8988T (cell line): ENCODE measurements around the gene GSE1.
"Not testable (repeated sequence)": the region's sequence is repeated elsewhere in the genome, so short reads cannot be mapped to it uniquely, and the experiment has no call there.

Source experiments
- DNase-seq: peaks from one replicate; pipeline ENCODE4 v3.0.0; 2011

GSE1 gene

DNA sequence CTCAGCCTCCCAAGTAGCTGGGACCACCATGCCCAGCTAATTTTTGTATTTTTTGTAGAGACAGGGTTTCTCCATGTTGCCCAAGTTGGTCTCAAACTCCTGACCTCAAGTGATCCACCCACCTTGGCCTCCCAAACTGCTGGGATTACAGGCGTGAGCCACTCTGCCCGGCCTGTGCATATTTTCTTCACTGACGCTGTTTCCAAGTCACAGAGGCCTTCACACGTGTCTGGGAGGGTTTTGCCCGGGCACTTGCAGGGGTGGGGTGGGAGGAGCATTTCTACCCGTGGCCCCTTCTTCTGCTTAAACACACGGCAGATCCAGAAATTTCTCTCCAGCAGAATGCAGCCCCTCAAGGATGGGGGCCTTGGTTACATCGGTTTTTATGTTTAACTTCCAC lies 20.8 kb upstream of the GSE1 start:
- not testable (repeated sequence) for DNase-seq

DNA sequence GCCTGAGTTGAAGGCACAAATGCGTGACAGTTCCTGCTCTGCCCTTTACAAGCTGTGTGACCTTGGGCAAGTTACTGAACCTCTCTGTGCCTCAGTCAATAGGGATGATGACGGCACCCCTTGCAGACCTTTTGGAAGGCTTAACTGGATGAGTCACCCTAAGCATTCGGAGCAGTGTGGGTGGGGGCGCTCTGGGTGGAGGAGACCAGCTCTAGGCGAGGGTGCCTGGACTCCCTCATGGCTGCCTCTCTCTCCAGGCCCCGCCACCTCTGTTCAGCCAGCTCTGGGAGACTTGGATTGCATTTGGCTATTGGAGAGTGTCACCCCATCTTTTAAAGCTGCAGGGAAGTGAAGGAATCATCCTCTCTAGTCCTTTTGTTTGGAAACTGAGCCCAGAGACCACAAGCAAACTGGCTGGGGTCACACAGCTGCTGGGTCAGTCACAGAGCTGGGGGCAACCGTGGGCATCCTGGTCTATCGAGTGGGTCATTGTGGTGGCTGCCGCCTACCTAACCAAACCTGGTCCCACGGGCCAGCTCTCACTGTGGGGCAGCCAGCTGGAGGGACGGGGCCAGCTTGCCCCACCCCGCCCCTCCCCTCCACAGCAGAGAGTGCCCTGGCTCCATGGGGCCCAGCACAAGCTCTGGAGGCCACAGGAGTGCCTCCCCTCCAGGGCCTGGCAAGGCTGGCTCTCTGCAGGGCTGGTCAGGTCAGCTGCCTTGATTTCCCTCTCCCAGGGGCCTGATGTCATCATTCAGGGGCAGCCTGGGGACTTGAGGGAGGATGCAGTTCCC lies 20.2 kb upstream of the GSE1 start:
- no peak for DNase-seq

DNA sequence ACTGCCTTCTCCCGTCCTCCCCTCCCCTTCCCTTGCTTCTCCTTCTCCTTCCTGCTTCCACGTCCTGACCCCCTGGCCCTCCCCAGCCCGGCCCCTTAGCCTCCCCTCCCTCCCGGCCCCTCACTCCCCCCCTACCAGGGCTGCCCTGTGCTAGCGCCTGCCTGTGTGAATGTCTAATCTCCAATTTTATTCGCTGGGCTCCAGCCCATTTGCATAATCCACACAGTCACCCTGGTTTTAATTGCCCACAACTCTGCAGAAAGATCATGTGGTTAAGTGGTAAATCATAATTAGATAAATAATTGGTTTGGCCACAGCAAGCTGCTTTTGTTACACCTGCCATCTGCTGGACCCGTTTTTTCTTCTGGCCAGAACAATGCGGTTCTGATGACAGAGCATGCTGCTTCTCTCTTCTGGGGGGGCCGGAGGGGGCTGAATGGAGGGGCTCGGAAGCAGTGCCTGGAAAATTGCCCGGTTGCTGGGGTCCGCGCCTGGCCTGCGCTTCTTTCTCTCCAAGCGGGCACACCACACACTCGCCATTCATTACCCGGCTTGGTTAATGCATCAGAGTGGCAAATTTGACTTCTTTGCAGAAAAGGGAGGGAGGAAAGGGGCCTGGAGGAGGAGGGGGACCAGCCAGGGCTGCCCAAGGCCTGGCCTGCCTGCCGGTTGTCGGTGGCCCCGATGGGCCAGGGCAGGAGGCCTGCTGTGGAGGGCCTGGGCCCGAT lies 19.5 kb upstream of the GSE1 start:
- no peak for DNase-seq

DNA sequence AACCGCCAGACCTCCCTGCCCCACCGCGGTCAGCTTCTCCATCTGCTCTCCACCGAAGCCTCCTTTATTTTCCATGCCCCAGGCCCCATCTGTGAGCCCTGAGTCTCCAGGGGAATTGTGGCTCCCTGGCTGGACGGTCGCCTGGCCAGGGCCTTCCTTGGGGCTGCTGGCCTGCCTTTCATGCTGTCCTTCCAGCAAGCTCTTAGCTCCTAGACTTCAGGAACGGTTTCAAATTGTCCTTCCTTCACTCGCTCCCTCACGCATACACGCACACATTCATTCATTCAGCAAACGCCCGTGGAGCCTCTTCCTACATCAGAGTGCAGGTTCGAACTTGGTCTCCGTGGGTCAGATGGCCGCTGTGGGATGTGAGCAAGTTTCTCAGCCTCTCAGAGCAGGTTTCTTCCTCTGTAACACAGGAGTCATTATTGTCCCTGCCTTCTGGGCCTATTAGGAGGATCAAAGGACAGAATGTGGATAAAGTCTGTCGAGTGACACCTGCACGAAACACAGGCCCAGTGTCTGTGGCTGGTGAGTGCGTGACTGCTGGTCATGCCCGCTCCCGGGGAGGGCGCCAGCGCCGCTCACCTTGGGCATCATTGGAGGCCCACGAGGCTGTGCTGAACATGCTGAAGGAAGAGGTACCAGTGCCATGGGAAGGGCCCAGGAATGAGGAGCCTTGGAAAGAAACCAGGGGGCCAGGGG lies 18.7 kb upstream of the GSE1 start:
- DNase-seq, result no peak

DNA sequence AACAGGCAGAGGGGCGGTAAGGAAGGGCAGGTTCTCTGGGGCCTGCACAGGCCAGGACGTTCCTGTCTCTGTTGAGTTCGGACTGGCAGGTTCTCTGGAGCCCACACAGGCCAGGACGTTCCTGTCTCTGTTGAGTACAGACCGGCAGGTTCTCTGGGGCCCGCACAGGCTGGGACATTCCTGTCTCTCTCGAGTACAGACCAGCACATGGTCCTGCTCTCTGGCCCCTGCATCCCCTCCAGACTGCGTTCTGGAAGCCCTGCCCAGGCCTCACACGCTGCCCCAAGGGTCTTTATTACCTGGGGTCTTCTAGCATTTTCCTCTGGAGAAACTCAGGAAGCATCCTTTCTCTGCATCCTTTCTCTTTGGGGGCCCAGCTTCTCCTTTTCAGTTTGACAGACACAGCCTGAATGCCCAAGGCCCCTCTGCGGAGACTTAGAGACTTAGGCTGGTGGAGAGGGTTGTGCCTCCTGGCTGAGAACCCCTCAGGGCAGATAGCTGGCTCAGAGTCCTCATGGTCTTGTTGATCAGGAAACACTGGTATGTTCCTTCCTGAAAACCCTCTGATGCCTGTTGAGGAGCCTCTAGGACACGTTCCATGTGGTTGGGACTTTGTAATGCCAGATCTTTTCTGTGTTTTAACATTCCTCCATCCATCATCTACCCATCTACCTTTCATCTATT lies 18.0 kb upstream of the GSE1 start:
- no peak for DNase-seq

DNA sequence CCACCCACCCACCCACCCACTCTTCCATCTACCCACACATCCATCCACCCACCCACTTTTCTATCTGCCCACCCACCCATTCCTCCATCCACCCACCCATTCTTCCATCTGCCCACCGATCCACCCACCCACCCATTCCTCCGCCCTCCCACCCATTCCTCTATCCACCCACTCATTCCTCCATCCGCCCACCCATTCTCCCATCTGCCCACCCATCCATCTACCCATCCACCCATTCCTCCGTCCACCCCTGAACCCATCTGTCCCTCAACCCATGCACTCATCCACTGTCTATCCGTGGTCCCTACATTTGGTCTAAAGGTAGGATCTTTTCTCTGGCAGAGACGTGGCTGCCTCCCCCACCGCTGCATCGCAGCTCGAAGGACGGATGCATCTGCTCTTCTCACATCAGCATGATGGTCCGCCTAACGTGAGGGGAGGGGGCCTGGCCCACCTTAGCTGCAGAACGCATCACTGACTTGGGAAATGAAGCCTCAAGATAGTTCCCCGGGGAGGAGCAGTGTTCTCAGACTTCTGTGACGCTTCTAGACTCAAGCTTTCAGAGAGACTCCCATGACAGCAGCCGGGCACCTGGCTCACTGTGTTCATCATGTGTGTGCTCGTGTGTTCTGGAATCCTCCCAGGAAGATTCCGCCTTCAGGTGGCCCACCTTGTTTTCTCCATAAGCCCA lies 17.2 kb upstream of the GSE1 start:
- no peak for DNase-seq

DNA sequence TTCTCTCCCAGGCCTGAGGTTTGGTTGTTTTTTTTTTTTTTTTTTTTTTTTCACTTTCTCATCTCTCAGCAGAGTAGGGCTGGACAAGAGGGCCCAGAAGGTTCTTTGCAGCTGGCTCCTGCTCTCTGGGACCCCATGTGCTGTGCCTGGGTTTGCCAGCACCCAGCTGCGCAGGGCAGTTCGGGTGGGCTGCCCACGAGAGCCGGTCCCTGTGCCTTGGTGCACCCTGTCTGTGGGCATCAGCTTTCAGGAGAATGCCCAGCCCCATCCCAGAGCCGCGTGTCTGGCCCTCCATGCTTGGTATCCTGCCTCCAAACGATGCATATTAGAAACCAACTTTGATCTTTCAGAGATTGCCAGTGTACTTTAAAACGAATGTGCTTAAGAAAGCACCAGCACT lies 15.0 kb upstream of the GSE1 start:
- no peak for DNase-seq

DNA sequence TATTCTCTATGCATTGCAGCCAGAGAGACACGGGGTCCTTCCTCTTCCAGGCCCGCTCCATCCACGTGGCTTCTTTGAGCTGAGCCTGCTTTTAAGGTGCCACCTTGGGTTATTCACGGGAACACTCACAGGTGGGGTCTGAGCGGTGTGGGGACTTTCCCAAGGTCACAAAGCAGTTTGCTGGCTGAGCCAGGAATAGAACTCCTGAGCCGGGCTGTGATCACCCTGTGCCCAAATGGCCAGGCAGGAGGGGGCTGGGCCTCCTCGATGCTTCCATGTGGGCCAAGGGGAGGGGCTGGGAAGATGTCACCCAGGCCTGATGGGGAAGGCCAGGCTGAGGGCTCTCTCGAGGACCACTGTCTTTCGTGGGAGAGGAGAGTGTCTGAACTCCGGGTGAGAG lies 13.0 kb upstream of the GSE1 start:
- no peak for DNase-seq

DNA sequence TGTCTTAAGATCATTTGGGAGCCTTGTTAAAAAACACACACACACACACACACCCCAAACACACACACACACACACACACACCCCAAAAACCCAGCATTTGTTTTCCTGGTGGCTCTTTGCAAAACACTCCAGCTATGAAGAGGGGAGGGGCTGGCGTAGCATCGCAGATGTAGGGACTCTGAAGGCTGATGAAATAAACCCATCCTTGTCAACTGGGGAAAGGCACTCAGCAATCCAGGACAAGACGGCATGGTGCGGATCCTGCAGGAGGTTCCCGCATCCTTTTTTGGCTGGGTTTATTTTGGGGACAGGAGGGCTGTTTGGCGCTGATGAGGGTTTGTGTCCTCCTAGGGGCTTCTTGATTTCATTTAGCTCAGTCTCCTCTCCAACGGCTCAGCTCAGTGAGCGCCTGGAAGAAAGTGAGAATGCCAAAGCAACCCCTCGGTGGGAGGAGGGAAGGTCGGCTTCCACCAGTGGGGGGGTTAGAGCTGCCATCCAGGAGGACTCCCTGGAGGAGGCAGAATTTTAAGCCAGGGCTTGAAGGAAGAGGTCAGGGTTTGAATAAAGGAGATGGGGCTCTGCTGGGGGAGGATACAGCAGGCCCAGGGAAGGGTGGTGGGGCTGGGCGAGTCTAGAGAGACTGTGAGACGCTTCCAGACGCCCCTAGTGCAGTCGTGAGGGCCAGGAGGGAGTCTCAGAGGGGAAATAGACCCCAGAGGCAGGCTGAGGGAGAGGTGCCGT lies 12.4 kb upstream of the GSE1 start:
- no peak for DNase-seq

DNA sequence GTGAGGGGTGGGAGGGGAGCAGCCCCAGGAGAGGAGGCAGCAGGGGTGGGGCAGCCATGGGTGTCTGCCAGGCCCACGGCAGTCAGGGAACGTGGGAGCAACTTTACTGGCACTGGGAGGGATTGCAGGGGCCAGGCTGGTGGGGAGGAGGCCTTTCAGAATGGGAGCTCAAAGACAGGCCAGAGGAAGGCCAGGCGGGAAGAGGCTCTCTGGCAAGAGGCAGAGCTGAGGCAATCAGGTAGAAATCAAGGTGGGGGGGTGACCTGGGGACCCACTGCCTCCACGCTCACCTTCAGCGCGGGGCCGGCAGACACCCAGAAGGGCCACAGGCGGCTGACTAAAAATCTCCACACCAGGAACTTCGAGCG lies 11.9 kb upstream of the GSE1 start:
- no peak for DNase-seq

DNA sequence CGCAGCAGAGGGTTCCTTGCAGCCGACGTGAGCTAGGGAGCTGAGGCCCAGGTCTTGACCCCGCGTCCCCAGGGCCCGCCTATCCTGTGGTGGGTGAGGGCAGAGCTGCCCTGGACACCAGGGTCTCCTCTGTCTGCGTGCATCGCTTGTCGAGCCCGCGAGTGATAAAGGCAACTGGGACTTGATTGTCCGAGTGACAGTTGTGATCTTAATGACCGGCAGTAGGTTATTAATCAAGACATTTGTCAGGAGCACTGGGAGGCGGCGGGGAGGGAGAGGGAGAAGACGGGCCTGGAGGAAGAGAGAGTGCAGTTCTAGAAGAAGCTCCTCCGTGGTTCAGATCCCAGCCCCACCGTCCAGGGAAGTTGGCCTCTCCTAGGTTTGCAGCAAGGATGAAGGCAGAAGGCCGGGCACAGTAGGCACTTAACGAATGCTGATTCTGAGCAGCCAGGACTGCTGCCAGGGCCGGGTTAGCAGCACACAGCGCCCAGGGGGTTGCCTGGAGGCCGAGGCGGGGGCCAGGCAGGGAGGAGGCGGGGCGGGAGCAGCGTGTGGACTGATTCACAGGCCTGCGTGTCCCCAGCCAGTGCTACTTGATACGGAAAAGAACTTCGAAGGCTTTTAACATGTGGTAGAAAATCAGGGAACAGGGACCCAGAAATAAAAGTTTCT lies 11.3 kb upstream of the GSE1 start:
- no peak for DNase-seq

DNA sequence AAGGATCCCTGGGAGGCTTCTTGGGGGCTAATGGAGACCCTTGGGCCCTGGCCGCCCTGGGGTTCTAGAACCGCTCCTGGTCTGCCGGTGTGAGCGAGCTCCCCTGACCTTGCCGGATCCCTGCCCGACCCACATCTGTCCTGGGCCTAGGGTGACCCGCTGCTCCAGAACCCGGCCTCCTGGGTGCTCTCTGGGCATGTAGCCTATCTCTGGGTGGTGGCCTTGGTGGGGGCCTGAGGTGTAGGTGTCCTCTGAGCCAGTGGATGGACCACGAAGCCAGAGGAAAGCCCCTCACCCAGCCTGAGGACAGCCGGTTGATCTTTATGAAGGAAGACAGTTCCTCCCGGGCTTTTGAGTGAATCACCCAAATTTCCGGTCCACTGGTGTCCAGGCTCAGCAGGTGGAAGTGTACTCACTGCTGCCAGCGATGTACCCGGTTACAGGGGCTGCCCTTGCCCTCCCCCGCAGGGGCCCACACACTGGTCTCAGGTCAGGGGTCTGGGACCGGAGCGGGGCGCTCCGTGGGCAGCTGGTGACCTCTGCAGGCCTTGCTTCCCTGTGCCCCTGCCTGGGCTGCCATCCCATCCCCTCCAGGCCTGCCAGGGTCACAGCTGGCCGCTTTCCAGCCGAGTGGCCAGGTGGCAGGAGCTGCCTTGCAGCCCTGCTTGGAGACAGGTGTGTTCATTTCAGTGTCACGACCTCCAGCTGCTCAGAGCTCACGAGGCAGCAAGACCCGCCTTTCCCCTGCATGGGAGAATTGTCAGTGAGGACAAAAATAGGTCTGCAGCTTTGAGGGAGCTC lies 10.5 kb upstream of the GSE1 start:
- DNase-seq, result no peak

DNA sequence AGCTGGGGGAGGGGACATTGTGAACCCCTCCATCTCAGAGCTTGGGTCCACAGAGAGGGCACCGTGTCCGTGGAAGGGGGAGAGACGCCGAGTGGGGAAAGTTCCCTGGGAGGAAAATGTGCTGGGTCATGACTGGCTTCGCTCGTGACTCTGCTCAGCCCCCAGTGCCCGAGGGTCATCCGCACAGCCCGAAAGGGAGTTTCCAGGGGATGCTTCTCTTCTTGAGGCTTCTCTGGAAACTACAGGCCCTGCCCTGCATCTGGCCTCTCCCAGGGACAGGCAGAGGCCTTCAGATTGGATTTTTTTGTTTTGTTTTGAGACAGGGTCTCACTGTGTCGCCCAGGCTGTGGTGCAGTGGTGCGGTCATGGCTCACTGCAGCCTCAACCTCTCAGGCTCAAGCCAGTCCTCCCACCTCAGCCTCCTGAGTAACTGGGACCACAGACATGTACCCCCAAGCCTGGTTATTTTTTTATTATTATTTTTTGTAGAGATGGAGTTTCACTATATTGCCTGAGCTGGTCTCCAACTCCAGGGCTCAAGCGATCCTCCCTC lies 9.8 kb upstream of the GSE1 start:
- no peak for DNase-seq

DNA sequence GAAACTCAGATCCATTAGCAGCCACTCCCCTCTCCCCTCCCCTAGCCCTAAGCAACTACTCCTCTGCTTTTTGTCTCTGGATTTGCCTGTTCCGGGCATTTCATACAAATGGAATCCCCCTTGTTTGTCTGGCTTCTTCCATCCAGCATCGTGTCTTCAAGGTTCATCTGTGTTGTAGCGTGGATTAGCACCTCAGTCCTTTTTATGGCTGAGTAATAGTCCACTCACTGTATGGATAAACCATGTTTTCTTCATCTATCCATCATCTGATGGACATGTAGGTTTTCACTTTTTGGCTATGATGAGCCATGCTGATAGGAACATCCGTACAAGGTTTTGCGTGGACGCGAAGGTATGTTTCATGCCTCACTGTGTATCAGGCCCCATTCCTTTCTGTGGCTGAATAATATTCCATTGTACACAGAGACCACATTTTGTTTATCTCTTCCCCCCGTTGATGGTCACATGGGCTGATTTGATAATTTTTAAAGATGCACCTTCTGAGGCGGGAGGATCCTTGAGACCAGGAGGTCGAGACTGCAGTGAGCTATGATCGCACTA lies 8.9 kb upstream of the GSE1 start:
- DNase-seq, result no peak

DNA sequence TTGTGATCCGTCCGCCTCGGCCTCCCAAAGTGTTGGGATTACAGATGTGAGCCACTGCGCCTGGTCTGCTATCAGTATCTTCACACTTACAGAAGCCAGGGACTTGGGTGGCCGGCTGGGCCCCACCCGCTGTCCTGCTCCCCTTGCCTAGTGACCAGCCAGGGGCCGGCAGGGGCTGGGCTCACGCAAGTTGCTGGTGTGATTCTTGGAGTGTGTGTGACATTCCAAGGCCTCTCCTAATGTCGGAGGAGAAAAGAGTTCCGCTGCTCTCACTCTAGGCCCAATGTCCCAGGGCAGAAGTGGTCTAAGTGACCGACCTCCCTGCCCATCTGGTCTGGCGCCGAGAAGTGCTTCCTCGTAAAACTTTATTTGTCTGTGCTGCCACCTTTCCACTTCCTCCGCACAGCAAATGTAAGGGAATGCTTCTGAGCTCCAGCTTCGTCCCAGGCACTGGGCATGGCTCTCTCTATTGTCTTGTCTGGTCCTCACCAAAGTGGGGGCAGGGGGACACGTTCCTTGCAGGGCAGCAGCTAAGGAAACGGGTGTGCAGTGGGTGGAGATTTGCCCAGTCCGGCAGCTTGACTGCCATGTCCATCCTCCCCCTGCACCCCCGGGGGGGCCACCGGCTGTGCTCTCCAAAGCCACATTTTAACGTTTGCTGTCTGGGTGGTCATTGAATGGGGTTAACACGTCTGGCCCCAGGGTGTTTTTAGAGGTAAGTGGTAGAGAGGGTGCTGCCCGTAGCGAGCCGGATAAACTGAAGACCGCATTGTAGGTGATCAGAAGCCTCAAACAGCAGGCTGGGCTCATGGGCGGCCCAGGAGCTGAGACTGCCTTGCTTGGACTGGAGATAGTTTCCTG lies 7.8 kb upstream of the GSE1 start:
- no peak for DNase-seq

DNA sequence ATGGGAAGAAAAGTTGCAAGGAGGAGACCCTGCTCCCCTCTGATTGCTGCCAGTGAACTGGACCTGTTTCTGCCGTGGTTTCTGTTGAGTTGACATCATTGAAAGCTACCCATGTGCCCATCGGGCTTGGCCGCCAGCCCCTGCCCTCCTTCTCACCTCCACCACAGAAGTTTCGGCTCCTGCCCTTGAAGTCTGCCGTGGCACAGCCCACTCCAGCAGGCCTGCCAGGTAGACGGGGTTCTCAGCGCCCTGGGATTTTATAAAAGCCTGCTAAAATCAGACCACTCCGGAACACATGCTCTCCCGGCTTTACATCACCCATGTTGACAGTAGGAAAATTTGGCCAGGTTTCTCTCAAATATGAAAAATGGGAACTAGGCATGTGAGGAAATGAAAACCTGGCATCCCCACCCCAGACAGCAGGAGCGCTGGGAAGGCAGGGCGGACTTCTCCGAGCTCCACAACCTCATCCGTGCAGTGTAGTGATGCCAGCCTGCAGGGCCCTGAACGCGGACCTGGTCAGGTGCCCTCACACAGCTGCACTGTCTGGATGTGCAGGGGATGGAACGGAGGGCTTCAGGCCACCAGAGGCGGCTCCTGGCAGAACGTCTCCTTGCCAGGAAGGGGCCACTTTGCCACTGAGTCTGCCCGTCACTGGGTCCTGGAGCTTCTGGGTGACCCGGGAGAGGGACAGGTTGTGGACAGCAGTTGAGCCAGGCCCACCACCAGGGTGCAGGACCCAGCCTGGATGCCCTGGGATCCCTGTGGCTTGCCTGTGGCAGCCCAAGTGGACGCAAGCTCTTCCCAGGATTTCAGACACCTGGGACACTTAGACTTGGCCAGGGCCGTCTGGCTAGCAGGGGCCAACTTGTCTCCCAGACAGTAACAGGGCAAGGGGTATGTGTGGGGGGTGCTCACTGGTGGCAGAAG lies 6.9 kb upstream of the GSE1 start:
- no peak for DNase-seq

DNA sequence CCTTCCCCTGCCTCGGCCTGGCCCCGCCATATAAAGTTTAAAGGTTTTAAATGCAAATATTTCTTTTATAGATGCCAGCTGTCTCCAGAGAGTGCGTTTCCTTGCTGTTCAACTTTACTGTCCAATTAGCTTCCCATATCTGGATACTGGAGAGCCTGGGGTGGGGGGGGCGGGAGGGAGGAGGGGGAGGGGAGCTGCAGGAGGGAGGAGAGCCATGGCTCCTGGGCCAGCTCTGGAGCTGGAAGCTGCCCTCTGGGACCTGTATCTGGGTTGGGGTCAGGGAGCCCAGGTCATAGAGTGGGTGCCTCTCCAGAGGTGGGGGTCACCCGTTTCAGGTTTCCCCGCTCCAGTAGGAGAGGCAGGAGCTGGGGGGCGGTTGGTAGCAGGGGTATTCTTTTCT lies 6.2 kb upstream of the GSE1 start:
- DNase-seq, result no peak

DNA sequence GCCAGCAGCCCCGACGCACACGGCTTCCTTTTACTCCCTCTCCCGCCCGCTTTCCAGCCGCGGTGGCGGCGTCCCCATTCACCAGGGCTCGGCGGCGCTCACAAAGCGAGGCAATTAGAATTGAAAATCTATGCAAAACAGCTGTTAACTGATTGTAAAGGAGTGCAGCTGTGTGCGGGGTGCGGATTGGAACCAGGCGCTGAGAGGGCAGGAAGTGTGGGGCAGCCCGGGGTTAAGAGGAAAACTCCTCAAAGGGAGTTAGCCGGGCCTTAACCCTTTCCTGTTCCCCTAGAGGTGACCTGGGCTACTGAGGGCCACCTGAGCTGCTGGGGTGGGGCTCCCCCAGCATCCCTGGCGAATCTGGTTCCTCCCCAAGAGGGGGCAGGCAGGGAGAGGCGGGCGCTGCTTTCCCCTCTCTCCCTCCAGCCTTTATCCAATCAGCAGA lies 5.8 kb upstream of the GSE1 start:
- no peak for DNase-seq
